Measurements from ENCODE around the gene CSH1. TPM values are rescaled to one million over a fixed set of nuclear protein-coding genes. Genes with fewer than 3 reads are reported as not detected.
A peak's percentile ranks its signal among the peaks of the same experiment; 100 is the strongest.

Gene CSH1
- total and polyA plus RNA-seq, 4 donors = not detected

DNA sequence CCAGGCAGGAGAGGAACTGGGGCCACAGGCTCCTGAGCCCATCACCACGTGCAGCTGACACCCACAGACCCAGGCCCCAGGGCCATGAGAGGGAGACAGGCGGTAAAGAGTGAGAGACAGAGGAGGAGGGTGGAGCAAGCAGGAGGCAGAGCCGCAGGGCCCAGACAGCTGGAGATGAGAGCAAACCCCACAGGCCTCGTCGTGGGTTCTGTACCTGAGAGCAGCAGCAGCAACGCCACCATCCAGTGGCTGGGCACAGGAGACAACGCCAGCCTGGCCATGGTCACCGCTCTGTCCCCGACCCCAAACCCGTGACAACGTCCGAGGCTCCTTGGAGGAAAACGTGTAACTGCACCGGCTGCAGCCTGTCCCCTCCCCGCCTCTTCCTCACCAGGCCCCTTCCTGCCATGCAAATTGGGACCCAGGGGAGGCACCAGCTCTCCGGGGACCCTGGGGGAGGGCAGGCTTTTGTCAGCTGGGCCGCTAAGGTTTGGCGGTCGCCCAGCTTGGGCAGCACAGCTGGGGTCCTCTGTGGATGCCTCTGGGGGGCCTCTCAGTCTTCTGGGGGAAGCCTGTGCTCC is 35.7 kb upstream of the CSH1 start, which contains the start of gene CD79B:
CD79B (minus strand) TSS at position 351 of the 581 bp plus-strand sequence; CDS start at position 281, 70 bp downstream.
- H3K27ac ChIP-seq (ENCODE audit: low read depth in 1 of 2, low read length in 1 of 2) = peak within 1 kb of the TSS in 1 of 2 donors; percentile 42

DNA sequence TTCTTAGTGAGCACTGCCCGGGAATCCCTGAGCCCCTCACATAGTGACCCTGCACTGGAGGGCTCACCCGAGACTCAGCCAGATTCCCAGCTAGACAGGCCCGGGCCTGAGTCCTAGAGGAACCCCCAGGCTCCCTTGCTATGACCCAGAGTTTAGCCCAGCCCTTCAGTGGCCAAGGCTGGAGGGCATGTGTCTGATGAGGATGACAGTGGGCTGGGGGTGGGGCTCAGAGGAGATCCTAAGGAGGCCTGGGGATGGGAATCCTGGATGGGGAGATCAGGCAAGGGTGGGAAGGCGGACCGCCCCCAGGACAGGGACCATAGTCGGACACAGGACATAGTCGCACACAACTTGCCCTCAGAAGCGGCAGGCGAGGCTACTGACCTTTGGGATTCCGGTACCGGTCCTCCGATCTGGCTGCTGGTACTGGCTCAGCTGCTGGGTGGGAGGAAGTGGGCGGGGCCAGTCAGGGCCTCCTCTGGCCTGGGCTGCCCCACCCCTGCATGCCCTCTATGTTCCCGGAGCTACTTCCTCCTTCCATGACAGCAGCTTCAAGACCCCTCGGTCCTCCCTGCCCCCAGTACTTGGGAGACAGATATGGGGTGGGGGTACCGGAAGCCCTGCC is 34.7 kb upstream of the CSH1 start:
- TF ChIP-seq, protein P1, sequence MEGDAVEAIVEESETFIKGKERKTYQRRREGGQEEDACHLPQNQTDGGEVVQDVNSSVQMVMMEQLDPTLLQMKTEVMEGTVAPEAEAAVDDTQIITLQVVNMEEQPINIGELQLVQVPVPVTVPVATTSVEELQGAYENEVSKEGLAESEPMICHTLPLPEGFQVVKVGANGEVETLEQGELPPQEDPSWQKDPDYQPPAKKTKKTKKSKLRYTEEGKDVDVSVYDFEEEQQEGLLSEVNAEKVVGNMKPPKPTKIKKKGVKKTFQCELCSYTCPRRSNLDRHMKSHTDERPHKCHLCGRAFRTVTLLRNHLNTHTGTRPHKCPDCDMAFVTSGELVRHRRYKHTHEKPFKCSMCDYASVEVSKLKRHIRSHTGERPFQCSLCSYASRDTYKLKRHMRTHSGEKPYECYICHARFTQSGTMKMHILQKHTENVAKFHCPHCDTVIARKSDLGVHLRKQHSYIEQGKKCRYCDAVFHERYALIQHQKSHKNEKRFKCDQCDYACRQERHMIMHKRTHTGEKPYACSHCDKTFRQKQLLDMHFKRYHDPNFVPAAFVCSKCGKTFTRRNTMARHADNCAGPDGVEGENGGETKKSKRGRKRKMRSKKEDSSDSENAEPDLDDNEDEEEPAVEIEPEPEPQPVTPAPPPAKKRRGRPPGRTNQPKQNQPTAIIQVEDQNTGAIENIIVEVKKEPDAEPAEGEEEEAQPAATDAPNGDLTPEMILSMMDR (IDR thresholded peaks at IDR 0.05; ENCODE audit: control extremely low read depth, extremely low read depth) = no peak
- H3K36me3 ChIP-seq (ENCODE audit: control insufficient read depth in 4 of 4, insufficient read depth in 4 of 4, low read length in 4 of 4) = no peaks in the 10 kb centered on the region
- WGBS, 2 donors = 32 to 46% methylated on average over 13 to 16 of the region's 16 CpGs
- DNase-seq = peak in 2 of 3 donors; percentile 44 to 53
- H3K27me3 ChIP-seq (ENCODE audit: control insufficient read depth in 3 of 3, insufficient read depth in 3 of 3, low read length in 2 of 3) = no peaks in the 10 kb centered on the region
- H3K27ac ChIP-seq (ENCODE audit: low read depth in 1 of 2, low read length in 1 of 2) = peak overlapping the region in 1 of 2 donors; percentile 42
- H3K9ac ChIP-seq (ENCODE audit: insufficient read depth in 1 of 2, low read length in 2 of 2) = no peak overlapping the region
- no peak overlapping the region for H3K4me3 ChIP-seq
- peaks cover 0 to 5% (median 0%) of the 10 kb centered on the region in 5 donors for H3K4me1 ChIP-seq (ENCODE audit: control insufficient read depth in 5 of 5, insufficient read depth in 5 of 5, low read length in 5 of 5)
- H3K9me3 ChIP-seq (ENCODE audit: control insufficient read depth in 4 of 4, insufficient read depth in 3 of 4, low read length in 3 of 4) = no peaks in the 10 kb centered on the region
- peak; percentile 54 for ATAC-seq (ENCODE audit: insufficient read depth, low FRiP score)

More for the DNA sequence above, 35.7 kb upstream of the CSH1 start, which contains the start of gene CD79B:
- no peak within 1 kb of the TSS for H3K4me3 ChIP-seq
- 30 to 57% methylated on average over 19 of the region's 19 CpGs for WGBS, 2 donors
- no peak within 1 kb of the TSS for H3K9ac ChIP-seq (ENCODE audit: insufficient read depth in 1 of 2, low read length in 2 of 2)
- no peaks in the 10 kb centered on the region for H3K9me3 ChIP-seq (ENCODE audit: control insufficient read depth in 4 of 4, insufficient read depth in 3 of 4, low read length in 3 of 4)
- H3K36me3 ChIP-seq (ENCODE audit: control insufficient read depth in 4 of 4, insufficient read depth in 4 of 4, low read length in 4 of 4) = no peaks in the 10 kb centered on the region
- no peaks in the 10 kb centered on the region for H3K27me3 ChIP-seq (ENCODE audit: control insufficient read depth in 3 of 3, insufficient read depth in 3 of 3, low read length in 2 of 3)
- DNase-seq (no peak), ATAC-seq (ENCODE audit: insufficient read depth, low FRiP score) (no peak)
- TF ChIP-seq, protein P1 (IDR thresholded peaks at IDR 0.05; ENCODE audit: control extremely low read depth, extremely low read depth) = no peak
- H3K4me1 ChIP-seq (ENCODE audit: control insufficient read depth in 5 of 5, insufficient read depth in 5 of 5, low read length in 5 of 5) = peaks cover 0 to 5% (median 0%) of the 10 kb centered on the region in 5 donors

DNA sequence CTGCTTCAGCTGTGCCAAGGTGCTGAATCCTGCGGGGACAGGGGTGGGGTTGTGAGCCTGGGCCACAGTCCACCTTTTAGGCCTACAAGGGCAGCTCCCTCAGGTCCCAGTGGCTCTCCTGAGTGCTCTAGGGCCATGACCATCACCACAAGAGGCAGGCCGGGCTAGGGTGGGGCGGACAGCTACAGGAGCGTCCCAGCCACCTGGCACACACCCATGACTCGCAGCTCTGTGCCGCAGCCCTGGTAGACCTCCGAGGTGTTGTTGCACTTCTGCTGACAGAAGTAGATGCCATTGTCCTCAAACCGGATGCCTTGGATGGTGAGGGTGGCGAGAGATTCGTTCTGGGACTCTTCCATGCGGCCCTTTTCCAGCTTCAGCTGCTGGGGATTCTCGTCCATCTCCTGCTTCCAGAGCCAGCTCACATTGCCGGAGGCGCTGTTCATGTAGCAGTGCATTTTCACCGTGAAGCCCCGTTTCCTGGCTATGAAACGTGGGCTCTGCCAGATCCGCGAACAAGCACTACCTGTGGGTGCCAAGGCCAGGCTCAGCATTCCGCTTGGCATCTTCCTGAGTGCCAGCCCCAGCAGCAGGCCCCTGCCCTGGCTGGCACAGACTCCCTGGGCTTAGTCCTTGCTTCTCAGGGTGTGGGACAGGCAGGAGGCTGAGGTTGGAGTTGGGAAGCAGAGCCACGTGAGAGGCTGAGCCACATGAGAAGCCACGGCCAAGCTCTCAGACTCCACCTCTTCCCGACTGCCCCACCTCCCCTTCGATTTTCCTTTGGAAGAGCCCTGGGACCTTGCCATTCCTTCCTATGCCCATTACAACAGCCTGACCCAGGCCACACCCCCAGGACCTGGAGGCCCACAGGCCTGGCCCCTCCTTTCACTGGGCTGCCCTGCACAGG is 33.7 kb upstream of the CSH1 start:
- Histone ChIP-seq H3K36me3 (ENCODE audit: control insufficient read depth in 4 of 4, insufficient read depth in 4 of 4, low read length in 4 of 4) (no peaks in the 10 kb centered on the region), H3K27me3 (ENCODE audit: control insufficient read depth in 3 of 3, insufficient read depth in 3 of 3, low read length in 2 of 3) (no peaks in the 10 kb centered on the region), H3K27ac (ENCODE audit: low read depth in 1 of 2, low read length in 1 of 2) (no peak overlapping the region), H3K9me3 (ENCODE audit: control insufficient read depth in 4 of 4, insufficient read depth in 3 of 4, low read length in 3 of 4) (no peaks in the 10 kb centered on the region), H3K4me1 (ENCODE audit: control insufficient read depth in 5 of 5, insufficient read depth in 5 of 5, low read length in 5 of 5) (peaks cover 0 to 5% (median 0%) of the 10 kb centered on the region in 5 donors), H3K9ac (ENCODE audit: insufficient read depth in 1 of 2, low read length in 2 of 2) (no peak overlapping the region), H3K4me3 (no peak overlapping the region)
- ATAC-seq (ENCODE audit: insufficient read depth, low FRiP score) = no peak
- 86 to 91% methylated on average over 24 of the region's 24 CpGs for WGBS, 2 donors
- no peak for DNase-seq
- TF ChIP-seq, protein P1 (IDR thresholded peaks at IDR 0.05; ENCODE audit: control extremely low read depth, extremely low read depth) = no peak
